Central memory CD8-positive, alpha-beta T cell (primary cell): Measurements from ENCODE around the gene NPAS4.

Experiments
- ATAC-seq: fragments of 150-1000 bp; cut with Tn5 transposase; replicated peaks from 2 replicates; pipeline ENCODE4 v1.10.0; 2022; ENCODE audit warnings: mild to moderate bottlenecking, moderate FRiP score, moderate number of reproducible peaks; ENCODE audit not compliant: poor library complexity, severe bottlenecking; ENCODE audit errors: extremely low read depth
- DNase-seq, 2 donors: peaks; one replicate each; pipeline ENCODE4 v3.0.0; 2021; ENCODE audit warnings: low spot score in 2 of 2
- H3K27ac Mint-ChIP-seq: one replicate; pipeline ENCODE4 v1.8.0; 2022; ENCODE audit warnings: low read depth, mild to moderate bottlenecking, moderate library complexity, mixed read lengths
- H3K27me3 Mint-ChIP-seq: one replicate; pipeline ENCODE4 v1.8.0; 2022; ENCODE audit warnings: mixed read lengths
- H3K36me3 Mint-ChIP-seq: one replicate; pipeline ENCODE4 v1.8.0; 2022; ENCODE audit warnings: mild to moderate bottlenecking, moderate library complexity, mixed read lengths; ENCODE audit not compliant: insufficient read depth
- H3K4me1 Mint-ChIP-seq: one replicate; pipeline ENCODE4 v1.8.0; 2022; ENCODE audit warnings: mixed read lengths
- H3K4me3 Mint-ChIP-seq: one replicate; pipeline ENCODE4 v1.8.0; 2022; ENCODE audit warnings: mild to moderate bottlenecking, moderate library complexity, mixed read lengths
- H3K9me3 Mint-ChIP-seq: one replicate; pipeline ENCODE4 v1.8.0; 2022; ENCODE audit warnings: mixed read lengths

The NPAS4 gene

GRCh38 chr11:66475349-66476172, 54.7 kb downstream of the NPAS4 start:
- ATAC-seq = no peak
- H3K27me3 Mint-ChIP-seq = no peaks in the 10 kb centered on the region
- H3K4me3 Mint-ChIP-seq = no peak overlapping the region
- H3K27ac Mint-ChIP-seq = no peak overlapping the region
- H3K9me3 Mint-ChIP-seq = no peaks in the 10 kb centered on the region
- no peak for DNase-seq
- H3K36me3 Mint-ChIP-seq = peaks cover 9% of the 10 kb centered on the region
- H3K4me1 Mint-ChIP-seq = peaks cover 24% of the 10 kb centered on the region
